Hepatocyte (in vitro differentiated cells): ENCODE data around the gene ATG14. TPM values are rescaled to one million over a fixed set of nuclear protein-coding genes. Genes with fewer than 3 reads are reported as not detected.

Source experiments
- DNase-seq: peaks from one replicate; pipeline ENCODE4 v3.0.0-alpha.2; 2016; ENCODE audit warnings: low spot score
- H2AFZ ChIP-seq: fragments of 200-600 bp; sonication (generic); 2 replicates; pipeline ENCODE4 v1.6.0; 2016; ENCODE audit warnings: antibody characterized with exemption, mild to moderate bottlenecking
- H3K27ac ChIP-seq: fragments of 200-600 bp; sonication (generic); 2 replicates; pipeline ENCODE4 v1.5.1; 2016; ENCODE audit warnings: mild to moderate bottlenecking
- H3K27me3 ChIP-seq: fragments of 200-600 bp; sonication (generic); 2 replicates; pipeline ENCODE4 v1.6.1; 2016
- H3K36me3 ChIP-seq: fragments of 200-600 bp; sonication (generic); replicated peaks from 2 replicates; pipeline ENCODE4 v1.5.1; 2016; ENCODE audit warnings: low read depth; ENCODE audit not compliant: insufficient read depth
- H3K4me1 ChIP-seq: fragments of 200-600 bp; sonication (generic); 2 replicates; pipeline ENCODE4 v1.5.1; 2016; ENCODE audit warnings: mild to moderate bottlenecking, moderate library complexity; ENCODE audit not compliant: insufficient read depth
- H3K4me2 ChIP-seq: fragments of 200-600 bp; sonication (generic); 2 replicates; pipeline ENCODE4 v1.6.0; 2016
- H3K4me3 ChIP-seq: fragments of 200-600 bp; sonication (generic); 2 replicates; pipeline ENCODE4 v1.5.1; 2016; ENCODE audit warnings: mild to moderate bottlenecking
- H3K79me2 ChIP-seq: fragments of 200-600 bp; sonication (generic); 2 replicates; pipeline ENCODE4 v1.6.0; 2017; ENCODE audit warnings: mild to moderate bottlenecking
- H3K9me2 ChIP-seq: fragments of 200-600 bp; sonication (generic); replicated peaks from 2 replicates; pipeline ENCODE4 v1.6.0; 2017; ENCODE audit warnings: mild to moderate bottlenecking; ENCODE audit not compliant: insufficient read depth
- H3K9me3 ChIP-seq: fragments of 200-600 bp; sonication (generic); 2 replicates; pipeline ENCODE4 v1.5.1; 2016; ENCODE audit warnings: low read depth, mild to moderate bottlenecking
- H4K20me1 ChIP-seq: fragments of 200-600 bp; sonication (generic); 2 replicates; pipeline ENCODE4 v1.6.0; 2016; ENCODE audit warnings: mild to moderate bottlenecking; ENCODE audit not compliant: insufficient read depth, poor library complexity, severe bottlenecking
- EZH2 ChIP-seq: fragments of 200-600 bp; sonication (generic); IDR thresholded peaks from 2 replicates; pipeline ENCODE4 v1.6.1; 2016; ENCODE audit warnings: antibody characterized with exemption, mild to moderate bottlenecking, borderline replicate concordance
- EZH2phosphoT487 ChIP-seq: fragments of 200-600 bp; sonication (generic); IDR thresholded peaks from one replicate; pipeline ENCODE4 v1.6.1; 2018; ENCODE audit warnings: antibody characterized with exemption, mild to moderate bottlenecking, low read depth, moderate library complexity; ENCODE audit not compliant: unreplicated experiment, severe bottlenecking
- WGBS: methylation state at CpG from one replicate; pipeline ENCODE4 v1.1.6; 2016; ENCODE audit warnings: low lambda C conversion rate; ENCODE audit errors: missing lambda C conversion rate; 5-methylcytosine and 5-hydroxymethylcytosine counted together
- polyA plus RNA-seq: library from polyadenylated mRNA; unstranded; fragments of >200 nt; fragmentation: Nextera tagmentation; extraction: Ambion mirVana; gene quantifications from 2 replicates; pipeline ENCODE4 v1.2.1, GENCODE V29; 2016
- total RNA-seq: library from RNA; depleted of rRNA; stranded (reverse); fragments of >200 nt; gene quantifications from 2 replicates; pipeline ENCODE4 v1.2.3, GENCODE V29; 2014
- TF ChIP-seq, protein P1 (sequence below): fragments of 200-600 bp; sonication (generic); IDR thresholded peaks from 2 replicates; pipeline ENCODE4 v1.5.1; 2016; ENCODE audit warnings: antibody characterized with exemption, mild to moderate bottlenecking; ENCODE audit not compliant: poor library complexity

The ATG14 gene
- total and polyA plus RNA-seq, 2 experiments from 2014 or later, result 3.3 to 16.6 TPM

DNA sequence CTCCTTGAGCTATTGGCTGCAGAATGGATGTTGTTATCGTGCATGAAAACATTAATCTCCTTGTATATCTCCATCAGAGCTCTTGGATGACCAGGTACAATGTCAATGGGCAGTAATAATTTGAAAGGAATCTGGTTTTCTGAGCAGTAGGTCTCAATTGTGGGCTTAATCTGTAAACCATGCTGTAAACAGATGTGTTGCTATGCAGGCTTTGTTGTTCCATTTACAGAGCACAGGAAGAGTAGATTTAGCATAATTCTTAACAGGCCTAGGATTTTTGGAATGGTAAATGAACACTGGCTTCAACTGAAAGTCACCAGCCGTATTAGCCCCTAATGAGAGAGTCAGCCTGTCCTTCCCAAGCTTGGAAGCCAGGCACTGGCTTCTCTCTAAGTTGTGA is 50.4 kb downstream of the ATG14 start:
- no peaks in the 10 kb centered on the region for H3K9me2 ChIP-seq
- H3K27me3 ChIP-seq, result no peaks in the 10 kb centered on the region
- no peak overlapping the region for H3K4me3 ChIP-seq
- peaks cover 7% of the 10 kb centered on the region for H3K4me1 ChIP-seq
- no peaks in the 10 kb centered on the region for H3K79me2 ChIP-seq
- WGBS, result 85% methylated on average over 2 of the region's 2 CpGs
- H3K27ac ChIP-seq, result no peak overlapping the region
- no peak for DNase-seq
- H2AFZ ChIP-seq, result no peak overlapping the region
- H4K20me1 ChIP-seq, result no peaks in the 10 kb centered on the region
- no peaks in the 10 kb centered on the region for H3K36me3 ChIP-seq
- H3K9me3 ChIP-seq, result no peaks in the 10 kb centered on the region
- no peak overlapping the region for H3K4me2 ChIP-seq
- TF ChIP-seq EZH2 (no peak), EZH2phosphoT487 (no peak)
- TF ChIP-seq, protein P1, sequence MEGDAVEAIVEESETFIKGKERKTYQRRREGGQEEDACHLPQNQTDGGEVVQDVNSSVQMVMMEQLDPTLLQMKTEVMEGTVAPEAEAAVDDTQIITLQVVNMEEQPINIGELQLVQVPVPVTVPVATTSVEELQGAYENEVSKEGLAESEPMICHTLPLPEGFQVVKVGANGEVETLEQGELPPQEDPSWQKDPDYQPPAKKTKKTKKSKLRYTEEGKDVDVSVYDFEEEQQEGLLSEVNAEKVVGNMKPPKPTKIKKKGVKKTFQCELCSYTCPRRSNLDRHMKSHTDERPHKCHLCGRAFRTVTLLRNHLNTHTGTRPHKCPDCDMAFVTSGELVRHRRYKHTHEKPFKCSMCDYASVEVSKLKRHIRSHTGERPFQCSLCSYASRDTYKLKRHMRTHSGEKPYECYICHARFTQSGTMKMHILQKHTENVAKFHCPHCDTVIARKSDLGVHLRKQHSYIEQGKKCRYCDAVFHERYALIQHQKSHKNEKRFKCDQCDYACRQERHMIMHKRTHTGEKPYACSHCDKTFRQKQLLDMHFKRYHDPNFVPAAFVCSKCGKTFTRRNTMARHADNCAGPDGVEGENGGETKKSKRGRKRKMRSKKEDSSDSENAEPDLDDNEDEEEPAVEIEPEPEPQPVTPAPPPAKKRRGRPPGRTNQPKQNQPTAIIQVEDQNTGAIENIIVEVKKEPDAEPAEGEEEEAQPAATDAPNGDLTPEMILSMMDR, result no peak

DNA sequence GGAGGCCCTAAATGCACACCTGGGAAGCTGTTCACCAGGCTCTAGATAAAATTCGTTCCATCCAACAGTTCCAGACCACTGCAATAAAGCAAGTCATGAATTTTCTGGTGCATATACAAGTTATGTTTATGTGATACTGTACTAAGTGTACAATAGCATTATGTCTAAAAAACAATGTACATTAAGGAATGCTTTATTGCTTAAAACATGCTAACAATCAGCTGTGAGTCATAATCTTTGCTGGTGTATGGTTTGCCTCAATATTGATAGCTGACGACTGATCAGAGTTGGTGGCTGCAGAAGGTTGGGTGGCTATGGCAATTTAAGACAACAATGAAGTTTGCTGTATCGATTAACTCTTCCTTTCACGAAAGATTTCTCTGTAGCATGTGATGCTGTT is 52.3 kb downstream of the ATG14 start:
- no peaks in the 10 kb centered on the region for H3K79me2 ChIP-seq
- H3K36me3 ChIP-seq, result no peaks in the 10 kb centered on the region
- no peak overlapping the region for H2AFZ ChIP-seq
- no peak for TF ChIP-seq EZH2
- TF ChIP-seq, protein P1, result no peak
- no peak for TF ChIP-seq EZH2phosphoT487
- H3K9me2 ChIP-seq, result no peaks in the 10 kb centered on the region
- no peak overlapping the region for H3K27ac ChIP-seq
- H3K4me2 ChIP-seq, result no peak overlapping the region
- 81% methylated on average over 4 of the region's 4 CpGs for WGBS
- no peaks in the 10 kb centered on the region for H3K9me3 ChIP-seq
- no peaks in the 10 kb centered on the region for H3K4me1 ChIP-seq
- no peaks in the 10 kb centered on the region for H4K20me1 ChIP-seq
- no peak for DNase-seq
- no peak overlapping the region for H3K4me3 ChIP-seq
- H3K27me3 ChIP-seq, result no peaks in the 10 kb centered on the region

DNA sequence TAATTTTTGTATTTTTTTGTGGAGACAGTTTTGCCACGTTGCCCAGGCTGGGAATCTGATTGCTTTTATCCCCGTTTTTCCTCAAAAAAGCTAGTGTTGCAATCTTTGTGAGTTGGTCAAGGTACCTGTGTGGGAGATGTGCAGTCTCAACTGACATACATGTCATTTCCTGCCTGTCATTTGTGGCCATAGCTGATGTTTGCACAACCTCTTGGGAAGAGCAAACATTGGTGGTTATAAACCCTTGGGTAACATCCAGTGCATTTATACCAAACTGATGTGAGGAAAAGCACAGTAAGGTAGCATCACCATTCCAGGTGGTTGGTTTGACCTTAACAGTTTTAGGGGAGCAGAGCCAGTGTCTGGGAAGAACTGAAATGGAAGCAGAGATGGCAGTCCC is 54.7 kb downstream of the ATG14 start:
- no peaks in the 10 kb centered on the region for H4K20me1 ChIP-seq
- no peak overlapping the region for H2AFZ ChIP-seq
- no peak overlapping the region for H3K4me2 ChIP-seq
- no peaks in the 10 kb centered on the region for H3K9me2 ChIP-seq
- no peak overlapping the region for H3K4me3 ChIP-seq
- H3K27me3 ChIP-seq, result no peaks in the 10 kb centered on the region
- DNase-seq, result peak; percentile 28
- H3K9me3 ChIP-seq, result no peaks in the 10 kb centered on the region
- peaks cover 6% of the 10 kb centered on the region for H3K79me2 ChIP-seq
- no peaks in the 10 kb centered on the region for H3K36me3 ChIP-seq
- 43% methylated on average over 2 of the region's 2 CpGs for WGBS
- no peaks in the 10 kb centered on the region for H3K4me1 ChIP-seq
- H3K27ac ChIP-seq, result peak overlapping the region; percentile 57
- TF ChIP-seq, protein P1, result no peak
- no peak for TF ChIP-seq EZH2
- no peak for TF ChIP-seq EZH2phosphoT487

DNA sequence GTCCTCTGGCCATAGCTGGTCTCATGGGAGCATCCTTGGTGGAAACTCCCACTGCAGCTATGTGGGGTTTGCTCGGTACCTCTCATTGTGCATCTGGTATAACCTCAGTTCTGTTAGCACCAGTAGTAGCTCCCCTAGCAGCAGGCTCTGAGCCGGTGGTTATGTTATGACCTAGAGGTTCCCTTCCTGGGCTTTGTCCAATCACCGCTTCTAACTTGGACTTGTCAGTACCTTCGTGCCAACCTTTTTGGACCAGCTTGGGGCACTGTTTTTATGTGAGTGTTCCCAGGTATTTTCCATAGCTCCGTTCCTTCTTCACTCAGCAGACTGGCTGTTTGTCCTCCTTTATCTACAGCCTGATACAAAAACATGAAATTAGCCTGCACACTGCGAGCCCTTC is 55.7 kb downstream of the ATG14 start:
- Histone ChIP-seq H3K27me3 (no peaks in the 10 kb centered on the region), H3K36me3 (no peaks in the 10 kb centered on the region), H3K4me2 (no peak overlapping the region), H3K27ac (peak overlapping the region; percentile 57), H3K79me2 (peaks cover 10% of the 10 kb centered on the region), H3K9me2 (no peaks in the 10 kb centered on the region), H3K4me1 (no peaks in the 10 kb centered on the region), H4K20me1 (no peaks in the 10 kb centered on the region), H3K9me3 (no peaks in the 10 kb centered on the region), H2AFZ (no peak overlapping the region), H3K4me3 (no peak overlapping the region)
- TF ChIP-seq EZH2 (no peak), EZH2phosphoT487 (no peak)
- TF ChIP-seq, protein P1, result no peak
- WGBS, result 94% methylated on average over 6 of the region's 6 CpGs
- no peak for DNase-seq
